Measurements from ENCODE around the gene GLIPR1. TPM values are rescaled to one million over a fixed set of nuclear protein-coding genes. Genes with fewer than 3 reads are reported as not detected.

Gene GLIPR1
- total and polyA plus RNA-seq, 10 of the 15 experiments (the other 5 are each of a cell fraction or from before 2014, with no cell fraction given): 18.2 to 62.6 (median 32.2) TPM

DNA sequence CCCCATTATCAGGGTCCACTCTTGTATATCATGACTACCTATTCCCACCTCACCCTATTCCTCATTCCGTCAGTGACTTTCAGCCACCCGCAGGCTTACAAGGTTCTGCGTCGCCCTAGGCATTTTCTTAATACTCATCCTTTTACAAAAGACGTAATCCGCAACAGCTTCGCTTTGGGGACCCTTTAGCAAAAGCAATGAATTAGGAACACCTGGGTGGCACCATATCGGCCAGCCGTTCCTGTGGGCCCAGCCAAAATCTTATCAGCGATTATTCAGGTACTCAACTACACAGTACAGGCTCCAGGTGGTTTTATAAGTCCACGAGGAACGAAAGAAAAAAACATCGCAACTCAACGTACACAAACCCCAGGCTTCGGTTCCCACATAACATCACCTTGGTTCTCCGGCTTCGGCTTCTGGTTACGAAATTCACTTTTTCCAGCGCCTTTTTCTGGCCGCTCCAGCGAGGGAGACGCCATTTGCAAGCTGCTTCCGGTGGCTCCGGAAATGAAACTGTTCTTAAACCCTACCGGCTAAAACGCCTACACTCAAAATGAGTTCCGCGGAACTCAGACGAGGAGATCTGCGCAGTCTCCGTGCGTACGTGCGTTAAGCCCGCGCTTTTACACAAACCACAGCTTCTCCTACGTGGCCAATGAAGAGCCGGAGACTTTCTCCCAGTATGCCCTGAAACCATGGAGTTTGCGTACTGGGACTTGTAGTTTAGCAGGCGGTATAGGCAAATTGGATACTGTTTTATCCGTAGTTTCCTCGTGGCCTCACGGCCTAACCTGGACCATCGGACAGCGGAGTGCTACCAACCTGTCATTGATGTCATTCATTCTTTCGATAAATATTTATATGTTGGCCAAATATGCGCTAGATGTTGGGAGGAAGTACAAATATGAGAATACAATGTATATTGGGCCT, 30.8 kb downstream of the GLIPR1 start, which contains the start of gene KRR1 (continued):
- TF ChIP-seq E2F4 (IDR thresholded peaks at IDR 0.05; ENCODE audit: low read depth, low read length) (peak; percentile 59; the same call in 1 of the 2 replicates), LARP7 (IDR thresholded peaks at IDR 0.05) (no peak), CBFB (IDR thresholded peaks at IDR 0.05; ENCODE audit: low read depth) (peak; percentile 71; the same call in 1 of the 2 replicates), EZH2 (IDR thresholded peaks at IDR 0.05; ENCODE audit: borderline replicate concordance, control insufficient read depth, low read depth, low read length) (no peak), USF2 (IDR thresholded peaks at IDR 0.05; ENCODE audit: borderline replicate concordance, low read depth, low read length) (no peak), ZBTB11 (CRISPR knock-in tag; IDR thresholded peaks at IDR 0.05) (peak; percentile 89), MEF2A (IDR thresholded peaks at IDR 0.05; ENCODE audit: insufficient read depth, low read depth, low read length) (no peak), ZBED1 (IDR thresholded peaks at IDR 0.05; ENCODE audit: borderline replicate concordance) (peak; percentile 73; the same call in 1 of the 2 replicates), TCF12 (IDR thresholded peaks at IDR 0.05; ENCODE audit: low read depth, low read length) (peak; percentile 70; the same call in 1 of the 2 replicates), SMAD5 (IDR thresholded peaks at IDR 0.05; ENCODE audit: low read depth) (peak; percentile 86), ETV6 (conservative IDR thresholded peaks at IDR 0.05 in 1 of 2, IDR thresholded peaks at IDR 0.05 in 1 of 2; ENCODE audit: borderline replicate concordance in 1 of 2, low read depth in 1 of 2) (peak in 1 of 2 experiments; percentile 95; a peak in 2 of 4 replicates), HDGF (IDR thresholded peaks at IDR 0.05) (no peak)
- TF ChIP-seq, protein P1, sequence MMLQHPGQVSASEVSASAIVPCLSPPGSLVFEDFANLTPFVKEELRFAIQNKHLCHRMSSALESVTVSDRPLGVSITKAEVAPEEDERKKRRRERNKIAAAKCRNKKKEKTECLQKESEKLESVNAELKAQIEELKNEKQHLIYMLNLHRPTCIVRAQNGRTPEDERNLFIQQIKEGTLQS (IDR thresholded peaks at IDR 0.05; ENCODE audit: borderline replicate concordance, extremely low read depth, low read depth, low read length): no peak
- TF ChIP-seq, protein P2, sequence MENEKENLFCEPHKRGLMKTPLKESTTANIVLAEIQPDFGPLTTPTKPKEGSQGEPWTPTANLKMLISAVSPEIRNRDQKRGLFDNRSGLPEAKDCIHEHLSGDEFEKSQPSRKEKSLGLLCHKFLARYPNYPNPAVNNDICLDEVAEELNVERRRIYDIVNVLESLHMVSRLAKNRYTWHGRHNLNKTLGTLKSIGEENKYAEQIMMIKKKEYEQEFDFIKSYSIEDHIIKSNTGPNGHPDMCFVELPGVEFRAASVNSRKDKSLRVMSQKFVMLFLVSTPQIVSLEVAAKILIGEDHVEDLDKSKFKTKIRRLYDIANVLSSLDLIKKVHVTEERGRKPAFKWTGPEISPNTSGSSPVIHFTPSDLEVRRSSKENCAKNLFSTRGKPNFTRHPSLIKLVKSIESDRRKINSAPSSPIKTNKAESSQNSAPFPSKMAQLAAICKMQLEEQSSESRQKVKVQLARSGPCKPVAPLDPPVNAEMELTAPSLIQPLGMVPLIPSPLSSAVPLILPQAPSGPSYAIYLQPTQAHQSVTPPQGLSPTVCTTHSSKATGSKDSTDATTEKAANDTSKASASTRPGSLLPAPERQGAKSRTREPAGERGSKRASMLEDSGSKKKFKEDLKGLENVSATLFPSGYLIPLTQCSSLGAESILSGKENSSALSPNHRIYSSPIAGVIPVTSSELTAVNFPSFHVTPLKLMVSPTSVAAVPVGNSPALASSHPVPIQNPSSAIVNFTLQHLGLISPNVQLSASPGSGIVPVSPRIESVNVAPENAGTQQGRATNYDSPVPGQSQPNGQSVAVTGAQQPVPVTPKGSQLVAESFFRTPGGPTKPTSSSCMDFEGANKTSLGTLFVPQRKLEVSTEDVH (IDR thresholded peaks at IDR 0.05; ENCODE audit: low read depth, partially characterized antibody): peak; percentile 91
- TF ChIP-seq, protein P3, sequence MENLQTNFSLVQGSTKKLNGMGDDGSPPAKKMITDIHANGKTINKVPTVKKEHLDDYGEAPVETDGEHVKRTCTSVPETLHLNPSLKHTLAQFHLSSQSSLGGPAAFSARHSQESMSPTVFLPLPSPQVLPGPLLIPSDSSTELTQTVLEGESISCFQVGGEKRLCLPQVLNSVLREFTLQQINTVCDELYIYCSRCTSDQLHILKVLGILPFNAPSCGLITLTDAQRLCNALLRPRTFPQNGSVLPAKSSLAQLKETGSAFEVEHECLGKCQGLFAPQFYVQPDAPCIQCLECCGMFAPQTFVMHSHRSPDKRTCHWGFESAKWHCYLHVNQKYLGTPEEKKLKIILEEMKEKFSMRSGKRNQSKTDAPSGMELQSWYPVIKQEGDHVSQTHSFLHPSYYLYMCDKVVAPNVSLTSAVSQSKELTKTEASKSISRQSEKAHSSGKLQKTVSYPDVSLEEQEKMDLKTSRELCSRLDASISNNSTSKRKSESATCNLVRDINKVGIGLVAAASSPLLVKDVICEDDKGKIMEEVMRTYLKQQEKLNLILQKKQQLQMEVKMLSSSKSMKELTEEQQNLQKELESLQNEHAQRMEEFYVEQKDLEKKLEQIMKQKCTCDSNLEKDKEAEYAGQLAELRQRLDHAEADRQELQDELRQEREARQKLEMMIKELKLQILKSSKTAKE (IDR thresholded peaks at IDR 0.05; ENCODE audit: low read depth, poor library complexity, severe bottlenecking): peak; percentile 82

Data from GM12878 (cell line).